HG02973 (cell line): ENCODE results near the gene PTPN12.

Experiments
- ATAC-seq: cut with Tn5 transposase; IDR thresholded peaks from one replicate; pipeline ENCODE4 v1.9.1; 2021; ENCODE audit warnings: moderate library complexity; ENCODE audit not compliant: unreplicated experiment

The PTPN12 gene

DNA sequence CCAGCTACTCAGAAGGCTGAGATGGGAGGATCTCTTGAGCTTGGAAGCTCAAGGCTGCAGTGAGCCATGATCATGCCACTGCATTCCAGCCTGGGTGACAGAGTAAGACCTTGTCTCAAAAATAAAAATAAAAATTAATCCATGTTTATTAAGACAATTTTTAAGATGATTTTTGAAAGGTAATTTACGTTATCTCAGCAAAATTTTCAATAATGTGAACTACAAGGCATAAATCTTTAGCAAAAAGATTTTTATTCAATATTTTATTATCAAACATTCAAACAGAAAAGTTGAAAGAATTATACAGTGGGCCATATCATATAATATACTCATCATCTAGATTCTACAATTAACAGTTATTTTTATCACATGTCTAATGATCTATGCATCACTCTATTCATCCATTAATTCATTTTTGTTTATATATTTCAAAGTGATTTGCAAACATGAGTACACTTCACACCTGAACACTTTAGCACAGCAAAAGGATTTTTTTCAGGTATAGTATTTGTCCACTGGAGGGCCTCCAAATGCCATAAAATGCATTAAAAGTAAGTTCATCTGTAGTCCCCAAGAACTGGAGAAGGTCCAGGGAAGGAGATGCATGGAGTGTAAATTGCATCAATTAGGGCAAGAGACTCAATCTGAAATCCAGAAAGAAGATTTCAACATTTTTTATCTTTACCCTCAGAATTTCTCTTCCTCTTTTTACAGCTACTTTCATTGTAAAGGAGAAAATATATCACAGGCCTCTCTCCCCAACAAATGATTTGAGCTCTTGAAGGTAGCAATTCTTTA, 120.5 kb downstream of the PTPN12 start:
- no peak for ATAC-seq

DNA sequence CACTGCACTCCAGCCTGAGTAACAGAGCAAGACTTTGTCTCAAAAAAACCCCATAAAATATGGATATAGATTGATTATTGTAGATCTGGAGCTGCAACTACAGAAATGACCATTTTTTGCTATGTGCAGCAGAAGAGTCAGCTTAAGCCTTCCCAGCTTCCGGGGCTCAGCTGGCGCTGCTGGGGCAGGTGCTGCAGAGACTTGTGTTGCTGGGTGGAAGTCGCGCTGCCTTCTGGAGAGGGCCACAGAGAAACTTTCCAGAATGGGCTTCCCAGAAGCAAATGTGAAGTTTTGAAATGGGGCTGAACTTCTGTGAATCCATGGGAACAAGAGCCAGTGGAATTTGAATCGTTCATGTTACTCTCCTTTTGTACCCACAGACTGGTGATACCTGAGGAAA, 121.8 kb downstream of the PTPN12 start:
- ATAC-seq, result no peak

DNA sequence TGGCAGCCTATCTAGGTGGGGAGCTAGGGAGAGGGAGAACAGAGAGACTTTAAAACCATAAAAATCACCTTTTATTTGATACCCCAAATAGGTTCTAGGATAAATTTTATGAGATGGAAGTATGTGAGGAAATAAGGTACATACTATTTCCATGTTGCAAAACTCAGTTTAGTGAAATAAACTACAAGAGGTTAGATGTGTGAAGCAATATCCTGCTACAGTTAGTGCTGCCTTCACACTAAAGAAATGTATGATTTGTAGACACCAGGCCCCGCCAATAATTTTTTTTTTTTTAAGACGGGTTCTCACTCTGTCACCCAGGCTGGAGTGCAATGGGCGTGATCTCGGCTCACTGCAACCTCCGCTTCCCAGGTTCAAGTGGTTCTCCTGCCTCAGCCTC, 124.7 kb downstream of the PTPN12 start:
- ATAC-seq, result no peak

DNA sequence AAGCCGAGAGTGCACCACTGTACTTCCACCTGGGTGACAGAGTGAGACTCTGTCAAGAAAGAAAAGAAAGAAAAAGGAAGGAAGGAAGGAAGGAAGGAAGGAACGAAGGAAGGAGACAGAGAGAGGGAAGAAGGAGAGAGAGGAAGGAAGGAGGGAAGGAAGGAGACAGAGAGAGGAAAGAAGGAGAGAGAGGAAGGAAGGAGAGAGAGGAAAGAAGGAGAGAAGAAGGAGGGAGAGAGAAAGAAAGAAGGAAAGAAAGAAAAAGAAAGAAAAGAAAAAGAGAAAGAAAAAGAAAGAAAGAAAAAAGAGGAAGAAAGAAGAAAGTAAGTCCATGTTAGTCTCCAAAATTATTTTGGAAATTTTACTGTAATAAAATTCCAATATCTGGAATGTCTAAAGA, 125.8 kb downstream of the PTPN12 start:
- no peak for ATAC-seq

DNA sequence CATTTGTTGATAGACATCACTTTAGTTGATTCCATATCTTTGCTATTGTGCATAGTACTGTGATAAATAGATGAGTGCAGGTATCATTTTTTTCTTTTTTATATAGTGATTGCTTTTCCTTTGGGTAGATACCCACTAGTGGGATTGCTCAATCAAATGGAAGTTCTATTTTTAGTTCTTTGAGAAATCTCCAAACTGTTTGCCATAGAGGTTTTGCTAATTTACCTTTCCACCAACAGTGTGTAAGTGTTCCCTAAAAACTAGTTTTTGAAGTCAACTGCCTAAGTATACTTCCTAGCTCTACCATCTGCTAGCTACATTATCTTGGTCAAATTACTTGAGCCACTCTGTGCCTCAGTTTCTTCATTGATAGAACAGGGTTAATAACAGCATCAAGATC, 127.6 kb downstream of the PTPN12 start:
- no peak for ATAC-seq

DNA sequence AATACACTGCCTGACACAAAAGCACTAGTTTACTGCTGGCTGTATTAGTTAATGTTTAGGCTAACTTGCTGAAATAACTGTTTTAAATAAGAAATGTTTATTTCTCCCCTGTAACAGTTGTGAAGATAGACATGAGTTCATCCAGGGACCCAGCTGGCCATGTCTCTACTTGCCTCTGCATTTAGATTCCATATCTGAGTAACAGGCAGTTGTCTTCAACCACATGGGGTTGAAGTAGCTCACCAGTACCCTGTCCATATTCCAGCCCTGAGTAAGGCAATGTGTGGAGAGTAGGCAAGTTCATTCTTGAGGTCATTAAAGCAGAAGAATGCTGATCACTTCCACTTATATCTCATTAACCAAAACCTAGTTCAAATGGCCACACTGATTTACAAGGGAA, 128.1 kb downstream of the PTPN12 start:
- no peak for ATAC-seq

DNA sequence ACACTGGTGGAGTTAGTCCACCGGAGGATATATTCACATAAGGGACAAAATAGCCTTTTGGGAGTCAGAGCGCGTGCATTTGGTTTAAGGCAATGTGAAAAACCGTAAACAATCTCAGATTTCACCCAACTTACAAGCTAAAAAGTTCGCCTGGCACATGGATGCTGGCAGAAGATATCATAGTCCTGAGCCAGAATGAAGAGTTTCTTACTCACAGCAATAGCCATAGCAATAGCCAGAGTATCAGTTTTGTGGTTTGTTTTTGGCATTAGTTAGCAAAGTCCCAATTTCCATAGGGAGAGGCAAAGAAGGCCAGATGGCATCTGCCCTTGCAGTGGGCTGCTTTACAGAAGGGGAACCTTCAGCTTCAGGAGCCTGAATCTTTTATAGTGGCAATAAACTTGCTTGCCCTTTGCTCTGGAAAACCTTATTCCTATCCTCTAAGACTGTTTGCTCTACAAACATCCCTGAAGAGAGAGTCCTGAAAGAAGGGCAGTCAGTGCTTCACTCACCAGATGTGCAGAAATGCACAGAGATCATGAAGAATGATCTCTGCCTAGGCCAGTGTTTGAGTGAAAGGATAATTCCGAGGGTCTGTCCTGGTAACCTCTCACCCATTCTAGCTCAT, 130.5 kb downstream of the PTPN12 start:
- no peak for ATAC-seq

DNA sequence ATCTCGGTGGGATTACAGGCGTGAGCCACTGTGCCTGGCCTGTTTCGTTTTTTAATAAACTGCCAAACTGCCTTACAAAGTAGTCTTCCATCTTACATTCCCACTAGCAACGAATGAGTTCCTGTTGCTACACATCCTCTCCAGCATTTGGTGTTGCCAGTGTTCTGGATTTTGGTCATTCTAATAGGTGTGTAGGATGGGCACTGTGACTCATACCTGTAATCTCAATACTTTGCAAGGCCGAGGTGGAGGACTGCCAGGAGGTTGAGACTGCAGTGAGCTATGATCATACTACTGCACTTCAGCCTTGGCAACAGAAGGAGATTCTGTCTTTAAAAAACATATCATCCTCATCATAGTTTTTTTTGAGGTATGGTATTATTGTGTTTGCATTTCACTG, 137.8 kb downstream of the PTPN12 start:
- ATAC-seq, result peak; percentile 79

DNA sequence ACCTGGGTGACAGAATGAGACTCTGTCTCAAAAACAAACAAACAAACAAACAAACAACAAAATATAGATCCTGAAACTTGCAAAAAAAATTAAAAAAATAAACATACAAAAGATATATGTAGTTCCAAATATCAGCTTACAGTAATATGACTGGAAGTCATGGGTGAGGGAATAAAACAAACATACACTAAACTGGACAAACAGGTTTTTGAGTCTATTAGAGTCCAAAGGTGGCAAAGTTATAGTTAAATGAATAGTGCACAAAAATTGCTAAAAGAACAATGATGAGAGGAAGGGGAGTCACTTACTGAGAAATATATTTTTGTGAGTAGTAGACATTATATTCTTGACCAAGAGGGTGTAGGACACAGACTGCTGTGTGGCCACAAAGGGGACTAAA, 142.5 kb downstream of the PTPN12 start:
- ATAC-seq, result no peak

DNA sequence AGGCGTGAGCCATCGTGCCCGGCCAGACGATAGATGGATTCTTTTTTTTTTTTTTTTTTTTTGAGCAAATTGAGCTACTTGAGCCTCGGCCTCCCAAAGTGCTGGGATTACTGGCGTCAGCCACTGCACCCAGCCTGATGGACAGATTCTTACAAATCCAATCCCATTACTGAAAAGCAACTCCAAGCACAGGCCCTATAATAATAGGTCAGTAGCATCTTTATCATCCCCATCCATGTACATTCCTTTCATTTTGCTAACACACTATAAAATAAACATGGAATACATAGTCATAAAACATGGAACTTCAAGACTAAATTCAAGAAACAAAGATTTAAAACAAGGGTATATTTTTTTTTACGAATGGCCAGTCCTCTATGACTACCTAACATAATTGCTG, 143.2 kb downstream of the PTPN12 start:
- no peak for ATAC-seq

DNA sequence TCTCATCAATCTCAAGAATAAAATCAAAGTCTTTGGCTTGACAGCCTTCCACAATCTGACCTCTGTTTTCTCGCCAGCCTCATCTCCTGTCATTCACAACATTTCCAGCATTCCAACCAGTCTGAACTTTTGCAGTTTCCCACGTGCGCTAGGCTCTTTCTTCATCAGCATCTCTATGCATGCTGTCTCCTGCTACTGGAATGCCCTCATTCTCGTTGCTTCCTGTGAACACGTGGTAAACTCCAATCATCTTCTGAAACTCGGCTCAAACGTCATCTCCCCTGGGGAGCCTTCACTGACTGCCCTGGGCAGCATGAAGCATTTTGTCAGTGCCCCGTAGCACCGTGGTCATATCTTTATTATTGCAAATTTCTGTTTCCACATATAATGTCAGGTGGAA, 146.9 kb downstream of the PTPN12 start:
- ATAC-seq, result no peak

DNA sequence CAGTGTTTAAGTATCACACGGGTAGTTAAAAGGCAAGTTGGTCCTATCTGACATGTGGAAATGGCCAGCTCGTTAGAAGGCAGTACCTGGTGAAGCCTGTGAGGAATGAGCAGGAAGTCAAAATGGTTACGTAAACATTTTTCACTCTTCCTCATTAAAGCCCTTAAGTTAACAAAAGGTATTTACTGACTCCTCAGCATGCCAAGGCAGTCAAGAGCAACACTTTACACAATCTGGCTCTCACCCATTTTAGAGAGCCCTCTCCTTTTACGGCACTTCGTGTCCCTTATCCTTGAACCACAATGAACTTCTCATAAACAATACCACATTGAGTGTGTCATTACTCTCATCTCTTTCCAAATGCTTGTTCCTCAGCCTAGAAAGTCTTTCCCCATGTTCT, 148.1 kb downstream of the PTPN12 start:
- no peak for ATAC-seq

DNA sequence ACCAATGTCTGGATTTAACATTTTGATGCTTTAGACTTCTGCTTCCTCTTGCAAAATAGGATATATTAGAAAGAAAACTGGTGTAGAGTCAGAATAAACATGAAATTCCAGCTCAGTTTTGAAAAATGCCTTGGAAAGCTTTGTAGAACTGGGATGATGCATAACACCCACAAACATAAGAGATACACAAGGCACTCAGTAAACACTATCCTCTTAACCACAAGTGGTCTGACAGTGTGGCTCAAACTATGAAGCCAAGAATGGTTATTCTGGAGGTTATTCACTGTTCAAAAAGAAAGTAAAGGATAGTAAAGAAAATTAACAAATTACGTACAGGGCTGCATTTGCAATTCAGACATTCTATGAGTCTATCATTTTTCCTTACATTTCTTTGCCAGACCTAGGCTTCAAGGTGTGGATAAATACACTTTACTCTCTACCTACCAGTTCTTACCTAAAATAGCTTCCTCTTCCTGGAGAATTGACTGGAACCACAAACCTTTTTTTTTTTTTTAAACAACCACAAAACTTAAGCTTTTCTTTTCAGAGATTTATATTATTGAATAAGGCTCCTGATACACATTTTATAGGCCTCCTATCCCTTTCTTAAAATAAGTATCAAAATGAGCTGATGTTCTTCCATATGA, 150.1 kb downstream of the PTPN12 start:
- ATAC-seq, result no peak

DNA sequence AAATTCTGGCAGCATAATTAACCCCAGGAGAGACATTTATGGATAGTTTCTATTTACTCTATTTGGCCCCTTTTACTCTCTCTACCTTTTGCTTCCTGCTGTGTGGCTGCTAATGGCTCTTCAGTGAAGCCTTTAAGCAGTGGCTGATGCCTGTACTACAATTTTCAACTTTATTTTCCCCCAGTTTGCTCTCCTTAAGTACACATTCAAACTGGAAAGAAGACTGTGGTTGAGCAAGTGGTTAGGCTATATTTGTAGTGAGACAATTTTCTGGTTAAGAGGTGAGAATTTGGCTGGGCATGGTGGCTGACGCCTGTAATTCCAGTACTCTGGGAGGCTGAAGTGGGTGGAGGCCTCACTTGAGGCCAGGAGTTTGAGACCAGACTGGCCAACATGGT, 150.7 kb downstream of the PTPN12 start:
- ATAC-seq, result no peak
